Central memory CD8-positive, alpha-beta T cell (primary cell): ENCODE data around the gene BCAT1.
"Not testable (repeated sequence)": the region's sequence is repeated elsewhere in the genome, so short reads cannot be mapped to it uniquely, and the experiment has no call there.

Experiments
- ATAC-seq: fragments of 150-1000 bp; cut with Tn5 transposase; replicated peaks from 2 replicates; pipeline ENCODE4 v1.10.0; 2022; ENCODE audit warnings: mild to moderate bottlenecking, moderate FRiP score, moderate number of reproducible peaks; ENCODE audit not compliant: poor library complexity, severe bottlenecking; ENCODE audit errors: extremely low read depth
- DNase-seq, 2 donors: peaks; one replicate each; pipeline ENCODE4 v3.0.0; 2021; ENCODE audit warnings: low spot score in 2 of 2
- H3K27ac Mint-ChIP-seq: one replicate; pipeline ENCODE4 v1.8.0; 2022; ENCODE audit warnings: low read depth, mild to moderate bottlenecking, moderate library complexity, mixed read lengths
- H3K27me3 Mint-ChIP-seq: one replicate; pipeline ENCODE4 v1.8.0; 2022; ENCODE audit warnings: mixed read lengths
- H3K36me3 Mint-ChIP-seq: one replicate; pipeline ENCODE4 v1.8.0; 2022; ENCODE audit warnings: mild to moderate bottlenecking, moderate library complexity, mixed read lengths; ENCODE audit not compliant: insufficient read depth
- H3K4me1 Mint-ChIP-seq: one replicate; pipeline ENCODE4 v1.8.0; 2022; ENCODE audit warnings: mixed read lengths
- H3K4me3 Mint-ChIP-seq: one replicate; pipeline ENCODE4 v1.8.0; 2022; ENCODE audit warnings: mild to moderate bottlenecking, moderate library complexity, mixed read lengths
- H3K9me3 Mint-ChIP-seq: one replicate; pipeline ENCODE4 v1.8.0; 2022; ENCODE audit warnings: mixed read lengths

Gene BCAT1

DNA sequence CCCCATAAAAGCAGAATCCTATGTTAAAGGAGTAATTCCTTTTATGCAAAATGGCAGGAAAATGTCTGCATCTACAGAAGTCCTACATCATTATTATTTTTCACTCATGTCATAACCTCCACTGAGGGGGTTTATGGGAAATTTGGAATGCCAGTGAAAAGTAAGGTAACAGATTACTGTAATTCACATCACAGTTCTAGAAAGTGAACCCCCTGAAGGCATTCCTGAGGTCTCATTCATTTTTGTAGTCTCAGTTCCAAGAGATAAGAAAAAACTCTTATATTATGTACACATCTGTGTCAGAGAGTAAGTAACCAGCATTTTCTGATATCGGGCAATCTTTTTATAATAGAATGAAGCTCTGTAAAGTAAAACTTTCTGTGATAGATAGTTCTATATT lies 28.8 kb upstream of the BCAT1 start:
- no peak for ATAC-seq
- Mint-ChIP-seq H3K27me3 (no peaks in the 10 kb centered on the region), H3K36me3 (no peaks in the 10 kb centered on the region), H3K27ac (no peak overlapping the region), H3K4me3 (no peak overlapping the region), H3K4me1 (no peaks in the 10 kb centered on the region), H3K9me3 (no peaks in the 10 kb centered on the region)
- DNase-seq = no peak

DNA sequence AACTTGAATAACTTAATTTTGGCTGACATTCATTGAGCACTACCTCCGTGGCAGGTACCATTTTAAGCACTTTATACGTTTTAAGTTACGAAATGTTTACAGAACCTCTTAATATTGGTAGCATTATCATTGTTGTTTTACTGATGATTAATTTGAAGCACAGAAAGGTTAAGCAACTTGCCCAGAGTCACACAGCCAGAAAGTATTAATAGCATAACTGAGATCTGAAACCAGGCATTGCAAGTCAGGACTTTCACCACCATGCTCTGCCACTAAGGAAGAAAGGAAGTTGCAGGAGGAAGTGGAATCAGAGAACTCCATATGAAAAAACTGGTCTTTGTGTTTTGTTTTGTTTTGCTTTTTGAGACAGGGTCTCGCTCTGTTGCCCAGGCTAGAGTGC lies 28.2 kb upstream of the BCAT1 start:
- ATAC-seq (no peak), DNase-seq (no peak)
- H3K36me3 Mint-ChIP-seq = no peaks in the 10 kb centered on the region
- H3K27me3 Mint-ChIP-seq = no peaks in the 10 kb centered on the region
- no peak overlapping the region for H3K4me3 Mint-ChIP-seq
- H3K9me3 Mint-ChIP-seq = no peaks in the 10 kb centered on the region
- no peaks in the 10 kb centered on the region for H3K4me1 Mint-ChIP-seq
- no peak overlapping the region for H3K27ac Mint-ChIP-seq

DNA sequence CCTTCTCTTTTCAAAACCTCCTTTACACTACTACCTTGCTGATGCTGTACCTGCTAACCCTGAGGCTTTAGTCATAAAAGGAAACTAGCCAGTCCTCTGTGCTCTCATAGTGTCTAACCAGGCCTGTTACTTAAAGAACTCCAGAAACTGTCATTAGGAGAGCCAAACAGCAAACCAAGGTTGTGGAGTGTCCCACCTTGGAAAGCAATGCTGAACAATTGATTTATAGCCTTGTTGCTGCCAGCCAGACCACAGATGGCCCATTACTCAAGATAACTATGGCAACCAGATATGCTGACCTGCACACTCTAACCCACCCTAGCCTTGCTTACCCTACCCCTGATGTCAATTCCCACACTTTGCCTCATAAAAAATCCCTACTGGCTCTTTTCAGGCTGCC lies 26.5 kb upstream of the BCAT1 start:
- Mint-ChIP-seq H3K4me1 (no peaks in the 10 kb centered on the region), H3K27me3 (no peaks in the 10 kb centered on the region), H3K9me3 (no peaks in the 10 kb centered on the region), H3K27ac (no peak overlapping the region), H3K4me3 (no peak overlapping the region), H3K36me3 (no peaks in the 10 kb centered on the region)
- ATAC-seq (no peak), DNase-seq (no peak)

DNA sequence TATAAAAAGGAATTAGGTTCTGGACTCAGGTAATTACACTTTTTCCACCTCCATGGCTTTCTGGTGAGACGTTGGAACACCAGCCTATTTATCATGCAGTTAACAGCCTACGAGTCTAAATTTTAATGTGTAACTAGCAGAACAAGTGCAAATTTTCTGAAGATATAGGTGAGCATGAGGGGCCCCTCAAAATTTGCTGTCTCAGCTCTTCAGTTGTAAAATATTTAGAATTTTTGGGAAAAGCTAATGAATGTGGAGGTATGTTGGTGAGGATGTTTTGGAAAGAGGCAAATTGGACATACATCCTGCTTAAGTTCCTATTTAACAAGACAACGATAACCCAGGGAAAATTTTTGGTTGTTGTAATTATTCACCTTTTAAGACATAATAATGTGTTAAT lies 25.3 kb upstream of the BCAT1 start:
- Mint-ChIP-seq H3K36me3 (no peaks in the 10 kb centered on the region), H3K27ac (no peak overlapping the region), H3K4me3 (no peak overlapping the region), H3K4me1 (no peaks in the 10 kb centered on the region), H3K9me3 (no peaks in the 10 kb centered on the region), H3K27me3 (no peaks in the 10 kb centered on the region)
- ATAC-seq (no peak), DNase-seq (no peak)

DNA sequence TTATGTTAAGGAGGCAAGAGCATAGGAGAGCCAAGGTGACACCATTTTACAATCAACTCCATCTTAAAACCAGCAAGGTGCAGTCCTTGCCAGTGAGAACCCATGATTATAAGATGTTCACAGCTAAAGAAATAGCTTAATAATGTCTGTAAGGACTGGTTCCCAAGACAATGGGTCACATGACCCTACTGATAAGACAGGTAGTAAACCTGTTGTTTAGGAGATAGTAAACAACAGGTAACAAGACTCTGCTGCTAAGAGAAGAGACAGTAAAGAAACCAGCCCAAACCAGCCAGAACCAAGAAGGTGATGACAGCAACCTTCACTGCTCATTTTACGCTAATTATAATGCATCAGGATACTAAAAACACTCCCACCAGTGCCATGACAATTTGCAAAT lies 23.2 kb upstream of the BCAT1 start:
- Mint-ChIP-seq H3K4me3 (no peak overlapping the region), H3K4me1 (no peaks in the 10 kb centered on the region), H3K36me3 (no peaks in the 10 kb centered on the region), H3K27me3 (no peaks in the 10 kb centered on the region), H3K9me3 (no peaks in the 10 kb centered on the region), H3K27ac (no peak overlapping the region)
- DNase-seq = no peak
- no peak for ATAC-seq

DNA sequence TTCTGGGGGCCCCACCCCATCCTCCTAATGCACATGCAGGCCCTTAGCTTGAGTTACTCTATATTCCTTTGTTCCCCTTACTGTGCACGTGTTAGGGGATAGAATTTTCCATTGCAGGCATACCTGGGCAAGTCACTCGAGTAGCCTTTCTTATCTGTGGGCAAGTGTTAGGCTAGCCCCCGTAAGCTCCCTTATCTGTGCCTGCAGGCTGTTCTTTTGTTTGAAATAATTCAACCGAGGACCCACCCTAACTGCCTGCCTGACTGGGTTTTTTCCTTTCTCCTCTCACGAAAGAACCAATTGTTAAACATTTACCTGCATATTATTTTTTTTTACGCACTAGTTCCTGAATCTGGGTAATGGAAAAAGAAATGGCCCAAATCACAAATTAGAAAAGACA lies 21.3 kb upstream of the BCAT1 start:
- H3K27ac Mint-ChIP-seq = no peak overlapping the region
- H3K36me3 Mint-ChIP-seq = peaks cover 2% of the 10 kb centered on the region
- no peaks in the 10 kb centered on the region for H3K27me3 Mint-ChIP-seq
- no peak for ATAC-seq
- H3K4me3 Mint-ChIP-seq = no peak overlapping the region
- no peak for DNase-seq
- H3K9me3 Mint-ChIP-seq = no peaks in the 10 kb centered on the region
- H3K4me1 Mint-ChIP-seq = no peaks in the 10 kb centered on the region

DNA sequence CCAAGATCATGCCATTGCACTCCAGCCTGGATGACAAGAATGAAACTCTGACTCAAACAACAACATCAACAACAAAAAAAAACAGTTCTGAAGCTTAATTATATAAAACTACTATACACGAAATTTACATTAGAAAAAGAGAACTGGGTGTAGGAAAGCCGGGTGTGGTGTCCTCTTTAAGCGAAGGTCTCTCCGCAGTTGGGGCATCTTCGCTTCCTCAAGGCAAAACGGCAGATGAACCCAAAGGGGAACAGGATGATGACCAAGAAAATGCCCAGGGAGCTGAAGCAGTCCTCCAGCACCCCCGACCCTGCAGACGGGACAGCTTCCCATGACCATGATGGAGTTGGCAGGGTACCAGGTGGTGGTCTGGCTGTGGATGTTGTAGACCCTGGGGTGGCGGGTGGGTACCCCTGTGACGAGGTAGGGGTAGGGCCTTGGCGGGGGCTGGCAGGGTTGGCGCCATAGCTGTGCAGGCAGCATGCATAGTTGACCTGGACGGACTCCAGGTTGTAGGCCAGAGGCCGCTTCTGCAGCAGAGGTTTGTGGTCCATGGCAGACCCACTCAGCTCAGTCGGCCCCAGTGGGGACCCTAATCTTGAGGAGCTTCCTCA lies 18.2 kb upstream of the BCAT1 start:
- H3K27me3 Mint-ChIP-seq = no peaks in the 10 kb centered on the region
- peaks cover 2% of the 10 kb centered on the region for H3K36me3 Mint-ChIP-seq
- no peaks in the 10 kb centered on the region for H3K9me3 Mint-ChIP-seq

DNA sequence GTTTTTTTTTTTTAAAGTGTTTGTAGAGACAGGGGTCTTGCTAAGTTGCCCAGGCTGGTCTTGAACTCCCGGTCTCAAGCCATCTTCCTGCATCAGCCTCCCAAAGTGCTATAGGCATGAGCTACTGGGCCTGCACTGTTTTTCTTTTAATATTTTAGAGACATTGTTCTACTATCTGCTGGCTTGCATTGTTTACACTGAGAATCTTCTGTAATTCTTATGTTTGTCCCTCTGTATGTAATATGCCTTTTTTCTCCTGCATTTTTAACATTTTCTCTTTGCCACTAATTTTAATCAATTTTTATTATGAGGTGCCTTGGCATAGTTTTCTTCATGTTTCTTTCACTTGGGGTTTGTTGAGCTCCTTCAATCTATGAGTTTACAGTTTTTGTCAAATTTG lies 15.4 kb upstream of the BCAT1 start:
- Mint-ChIP-seq H3K36me3 (peaks cover 2% of the 10 kb centered on the region), H3K27me3 (no peaks in the 10 kb centered on the region), H3K9me3 (no peaks in the 10 kb centered on the region), H3K27ac (no peak overlapping the region), H3K4me3 (no peak overlapping the region), H3K4me1 (no peaks in the 10 kb centered on the region)
- ATAC-seq (no peak), DNase-seq (no peak)

More for the DNA sequence above, 18.2 kb upstream of the BCAT1 start:
- DNase-seq = no peak
- Mint-ChIP-seq H3K27ac (no peak overlapping the region), H3K4me3 (no peak overlapping the region), H3K4me1 (no peaks in the 10 kb centered on the region)
- no peak for ATAC-seq

DNA sequence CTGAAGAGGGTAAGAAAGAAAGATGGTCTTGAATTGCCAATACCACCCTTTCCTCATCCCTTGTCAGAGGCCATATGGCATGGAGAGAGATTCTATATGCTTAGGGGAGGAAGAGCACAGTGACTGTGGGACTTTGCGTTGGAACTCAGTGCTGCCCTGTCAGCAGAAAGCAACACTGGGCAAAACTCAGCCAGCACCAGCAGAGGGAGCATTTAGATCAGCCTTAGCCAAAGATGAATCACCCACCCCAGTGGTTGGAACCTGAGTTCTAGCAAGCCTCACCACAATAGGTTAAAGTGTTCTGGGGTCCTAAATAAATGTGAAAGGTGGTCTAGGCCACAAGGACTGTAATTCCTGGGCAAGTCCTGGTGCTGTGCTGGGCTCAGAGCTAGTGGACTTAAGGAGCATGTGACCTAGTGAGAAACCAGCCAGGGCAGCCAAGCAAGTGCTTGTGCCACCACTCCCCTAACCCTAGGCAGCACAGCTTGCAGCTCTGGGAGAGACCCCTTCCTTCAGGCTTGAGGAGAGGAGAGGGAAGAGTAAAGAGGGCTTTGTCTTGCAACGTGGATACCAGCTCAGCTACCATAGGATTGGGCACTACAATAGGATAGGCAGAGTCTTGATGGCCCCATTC lies 11.4 kb upstream of the BCAT1 start:
- DNase-seq (no peak), ATAC-seq (peak; percentile 43)
- Mint-ChIP-seq H3K36me3 (no peaks in the 10 kb centered on the region), H3K4me1 (no peaks in the 10 kb centered on the region), H3K9me3 (peaks cover 4% of the 10 kb centered on the region), H3K4me3 (no peak overlapping the region), H3K27me3 (no peaks in the 10 kb centered on the region), H3K27ac (no peak overlapping the region)

DNA sequence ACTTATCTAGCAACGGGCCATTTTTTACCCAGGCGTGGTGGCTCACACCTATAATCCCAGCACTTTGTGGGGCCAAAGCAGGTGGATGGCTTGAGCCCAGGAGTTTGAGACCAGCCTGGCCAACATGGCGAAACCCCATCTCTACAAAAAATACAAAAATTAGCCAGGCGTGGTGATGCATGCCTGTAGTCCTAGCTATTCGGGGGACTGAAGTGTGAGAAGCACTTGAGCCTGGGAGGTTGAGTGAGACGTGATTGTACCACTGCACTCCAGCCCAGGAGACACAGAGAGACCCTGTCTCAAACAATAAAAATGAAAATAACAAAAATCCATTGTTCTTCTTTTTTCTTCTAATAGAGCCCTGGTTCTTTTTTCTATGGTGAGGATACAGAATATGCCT lies 7.5 kb upstream of the BCAT1 start:
- not testable (repeated sequence) for ATAC-seq, H3K36me3 Mint-ChIP-seq

DNA sequence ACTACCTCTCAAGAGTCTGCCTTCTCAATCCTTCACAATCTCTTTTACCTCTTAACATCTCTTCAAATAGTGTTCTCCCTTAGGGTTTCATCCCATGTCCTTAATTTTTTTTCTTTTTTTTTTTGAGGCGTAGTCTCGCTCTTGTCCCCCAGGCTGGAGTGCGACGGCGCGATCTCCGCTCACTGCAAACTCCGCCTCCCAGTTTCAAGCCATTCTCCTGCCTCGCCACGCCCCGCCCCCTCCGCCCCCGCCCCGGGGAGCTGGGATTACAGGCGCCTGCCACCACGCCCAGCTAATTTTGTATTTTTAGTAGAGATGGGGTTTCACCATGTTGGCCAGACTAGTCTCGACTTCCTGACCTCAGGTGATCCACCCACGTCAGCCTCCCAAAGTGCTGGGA lies 7.0 kb upstream of the BCAT1 start:
- peaks cover 3% of the 10 kb centered on the region for H3K36me3 Mint-ChIP-seq
- H3K27ac Mint-ChIP-seq = no peak overlapping the region
- peaks cover 5% of the 10 kb centered on the region for H3K9me3 Mint-ChIP-seq
- H3K4me3 Mint-ChIP-seq = no peak overlapping the region
- no peaks in the 10 kb centered on the region for H3K27me3 Mint-ChIP-seq
- no peaks in the 10 kb centered on the region for H3K4me1 Mint-ChIP-seq
- DNase-seq (no peak), ATAC-seq (no peak)

More for the DNA sequence above, 7.5 kb upstream of the BCAT1 start:
- not testable (repeated sequence) for DNase-seq, H3K27me3 Mint-ChIP-seq, H3K4me1 Mint-ChIP-seq, H3K4me3 Mint-ChIP-seq, H3K27ac Mint-ChIP-seq, H3K9me3 Mint-ChIP-seq

DNA sequence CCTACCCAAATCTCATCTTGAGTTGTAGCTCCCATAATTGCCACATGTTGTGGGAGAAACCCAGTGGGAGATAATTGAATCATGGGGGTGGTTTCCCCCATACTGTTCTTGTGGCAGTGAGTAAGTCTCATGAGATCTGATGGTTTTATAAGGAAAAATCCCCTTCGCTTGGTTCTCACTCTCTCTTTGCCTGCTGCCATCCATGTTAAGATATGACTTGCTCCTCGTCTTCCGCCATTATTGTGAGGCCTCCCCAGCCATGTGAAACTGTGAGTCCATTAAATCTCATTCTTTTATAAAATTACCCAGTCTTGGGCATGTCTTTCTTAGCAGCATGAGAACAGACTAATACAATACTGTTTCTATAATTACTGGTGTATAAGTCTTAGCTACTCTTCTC lies 6.5 kb upstream of the BCAT1 start:
- ATAC-seq (no peak), DNase-seq (no peak)
- Mint-ChIP-seq H3K9me3 (peaks cover 5% of the 10 kb centered on the region), H3K4me1 (no peaks in the 10 kb centered on the region), H3K4me3 (no peak overlapping the region), H3K36me3 (peaks cover 3% of the 10 kb centered on the region), H3K27me3 (peaks cover 2% of the 10 kb centered on the region), H3K27ac (no peak overlapping the region)

DNA sequence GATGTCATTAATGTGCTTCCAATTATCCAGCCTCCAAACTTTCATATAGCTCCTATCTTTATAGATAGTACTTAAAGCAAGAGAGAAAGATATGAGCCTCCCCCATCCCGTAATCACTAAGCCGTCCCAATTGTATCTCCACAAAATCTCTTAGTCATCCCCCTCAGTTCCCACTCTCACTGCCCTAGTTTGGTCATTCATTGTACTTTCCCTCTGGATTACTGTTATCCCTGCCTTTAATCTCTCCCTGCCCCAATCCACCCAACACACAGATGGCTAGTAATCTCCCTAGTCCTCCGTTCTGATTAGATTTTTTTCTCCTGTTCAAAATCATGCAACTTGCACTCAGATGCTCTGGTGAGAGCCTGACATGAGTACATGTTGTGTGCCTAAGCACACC lies 5.4 kb upstream of the BCAT1 start:
- Mint-ChIP-seq H3K27me3 (peaks cover 14% of the 10 kb centered on the region), H3K9me3 (peaks cover 5% of the 10 kb centered on the region), H3K4me3 (no peak overlapping the region), H3K36me3 (peaks cover 3% of the 10 kb centered on the region), H3K27ac (no peak overlapping the region), H3K4me1 (peaks cover 4% of the 10 kb centered on the region)
- DNase-seq (no peak), ATAC-seq (no peak)
